Hepatocyte (in vitro differentiated cells): Measurements from ENCODE around the gene NUSAP1. TPM values are rescaled to one million over a fixed set of nuclear protein-coding genes. Genes with fewer than 3 reads are reported as not detected.
"Not testable (repeated sequence)": the region's sequence is repeated elsewhere in the genome, so short reads cannot be mapped to it uniquely, and the experiment has no call there.

Experiments
- DNase-seq: peaks from one replicate; pipeline ENCODE4 v3.0.0-alpha.2; 2016; ENCODE audit warnings: low spot score
- H2AFZ ChIP-seq: fragments of 200-600 bp; sonication (generic); 2 replicates; pipeline ENCODE4 v1.6.0; 2016; ENCODE audit warnings: antibody characterized with exemption, mild to moderate bottlenecking
- H3K27ac ChIP-seq: fragments of 200-600 bp; sonication (generic); 2 replicates; pipeline ENCODE4 v1.5.1; 2016; ENCODE audit warnings: mild to moderate bottlenecking
- H3K27me3 ChIP-seq: fragments of 200-600 bp; sonication (generic); 2 replicates; pipeline ENCODE4 v1.6.1; 2016
- H3K36me3 ChIP-seq: fragments of 200-600 bp; sonication (generic); replicated peaks from 2 replicates; pipeline ENCODE4 v1.5.1; 2016; ENCODE audit warnings: low read depth; ENCODE audit not compliant: insufficient read depth
- H3K4me1 ChIP-seq: fragments of 200-600 bp; sonication (generic); 2 replicates; pipeline ENCODE4 v1.5.1; 2016; ENCODE audit warnings: mild to moderate bottlenecking, moderate library complexity; ENCODE audit not compliant: insufficient read depth
- H3K4me2 ChIP-seq: fragments of 200-600 bp; sonication (generic); 2 replicates; pipeline ENCODE4 v1.6.0; 2016
- H3K4me3 ChIP-seq: fragments of 200-600 bp; sonication (generic); 2 replicates; pipeline ENCODE4 v1.5.1; 2016; ENCODE audit warnings: mild to moderate bottlenecking
- H3K79me2 ChIP-seq: fragments of 200-600 bp; sonication (generic); 2 replicates; pipeline ENCODE4 v1.6.0; 2017; ENCODE audit warnings: mild to moderate bottlenecking
- H3K9me2 ChIP-seq: fragments of 200-600 bp; sonication (generic); replicated peaks from 2 replicates; pipeline ENCODE4 v1.6.0; 2017; ENCODE audit warnings: mild to moderate bottlenecking; ENCODE audit not compliant: insufficient read depth
- H3K9me3 ChIP-seq: fragments of 200-600 bp; sonication (generic); 2 replicates; pipeline ENCODE4 v1.5.1; 2016; ENCODE audit warnings: low read depth, mild to moderate bottlenecking
- H4K20me1 ChIP-seq: fragments of 200-600 bp; sonication (generic); 2 replicates; pipeline ENCODE4 v1.6.0; 2016; ENCODE audit warnings: mild to moderate bottlenecking; ENCODE audit not compliant: insufficient read depth, poor library complexity, severe bottlenecking
- CTCF ChIP-seq: fragments of 200-600 bp; sonication (generic); IDR thresholded peaks from 2 replicates; pipeline ENCODE4 v1.5.1; 2016; ENCODE audit warnings: antibody characterized with exemption, mild to moderate bottlenecking; ENCODE audit not compliant: poor library complexity
- EZH2 ChIP-seq: fragments of 200-600 bp; sonication (generic); IDR thresholded peaks from 2 replicates; pipeline ENCODE4 v1.6.1; 2016; ENCODE audit warnings: antibody characterized with exemption, mild to moderate bottlenecking, borderline replicate concordance
- EZH2phosphoT487 ChIP-seq: fragments of 200-600 bp; sonication (generic); IDR thresholded peaks from one replicate; pipeline ENCODE4 v1.6.1; 2018; ENCODE audit warnings: antibody characterized with exemption, mild to moderate bottlenecking, low read depth, moderate library complexity; ENCODE audit not compliant: unreplicated experiment, severe bottlenecking
- WGBS: methylation state at CpG from one replicate; pipeline ENCODE4 v1.1.6; 2016; ENCODE audit warnings: low lambda C conversion rate; ENCODE audit errors: missing lambda C conversion rate; 5-methylcytosine and 5-hydroxymethylcytosine counted together
- polyA plus RNA-seq: library from polyadenylated mRNA; unstranded; fragments of >200 nt; fragmentation: Nextera tagmentation; extraction: Ambion mirVana; gene quantifications from 2 replicates; pipeline ENCODE4 v1.2.1, GENCODE V29; 2016
- total RNA-seq: library from RNA; depleted of rRNA; stranded (reverse); fragments of >200 nt; gene quantifications from 2 replicates; pipeline ENCODE4 v1.2.3, GENCODE V29; 2014

The NUSAP1 gene
- total and polyA plus RNA-seq, 2 experiments from 2014 or later = 26.6 to 29.2 TPM

- Histone ChIP-seq H3K4me3 (no peak overlapping the region), H3K4me1 (no peaks in the 10 kb centered on the region), H3K4me2 (no peak overlapping the region), H3K36me3 (no peaks in the 10 kb centered on the region), H3K9me3 (no peaks in the 10 kb centered on the region), H3K27me3 (no peaks in the 10 kb centered on the region), H3K9me2 (no peaks in the 10 kb centered on the region), H3K27ac (no peak overlapping the region), H4K20me1 (no peaks in the 10 kb centered on the region), H2AFZ (no peak overlapping the region), H3K79me2 (peaks cover 61% of the 10 kb centered on the region)
- no peak for DNase-seq
- no peak for TF ChIP-seq EZH2
- no peak for TF ChIP-seq CTCF
- no peak for TF ChIP-seq EZH2phosphoT487
- 100% methylated on average over 1 of the region's 1 CpG for WGBS
Observed at GRCh38 chr15:41288464-41288863, 44.2 kb upstream of the NUSAP1 start.

- Histone ChIP-seq H4K20me1 (no peaks in the 10 kb centered on the region), H3K4me3 (no peak overlapping the region), H3K4me2 (no peak overlapping the region), H3K9me2 (no peaks in the 10 kb centered on the region), H3K27ac (no peak overlapping the region), H2AFZ (no peak overlapping the region), H3K27me3 (no peaks in the 10 kb centered on the region), H3K9me3 (no peaks in the 10 kb centered on the region), H3K36me3 (no peaks in the 10 kb centered on the region), H3K79me2 (peaks cover 60% of the 10 kb centered on the region), H3K4me1 (no peaks in the 10 kb centered on the region)
- WGBS = 93% methylated on average over 2 of the region's 2 CpGs
- DNase-seq = no peak
- TF ChIP-seq EZH2 (no peak), EZH2phosphoT487 (no peak), CTCF (no peak)
Observed at GRCh38 chr15:41289953-41290352, 42.7 kb upstream of the NUSAP1 start.

- Histone ChIP-seq H3K4me2 (no peak overlapping the region), H2AFZ (no peak overlapping the region), H3K9me3 (no peaks in the 10 kb centered on the region), H3K4me1 (no peaks in the 10 kb centered on the region), H3K27ac (no peak overlapping the region), H3K9me2 (no peaks in the 10 kb centered on the region), H3K79me2 (peaks cover 55% of the 10 kb centered on the region), H4K20me1 (peaks cover 5% of the 10 kb centered on the region), H3K27me3 (no peaks in the 10 kb centered on the region), H3K4me3 (no peak overlapping the region), H3K36me3 (no peaks in the 10 kb centered on the region)
- 96% methylated on average over 9 of the region's 9 CpGs for WGBS
- no peak for DNase-seq
- TF ChIP-seq CTCF (no peak), EZH2phosphoT487 (no peak), EZH2 (no peak)
Observed at GRCh38 chr15:41291065-41291631, 41.5 kb upstream of the NUSAP1 start.

- Histone ChIP-seq H3K4me2 (no peak overlapping the region), H3K27ac (no peak overlapping the region), H3K27me3 (no peaks in the 10 kb centered on the region), H3K4me1 (no peaks in the 10 kb centered on the region), H3K79me2 (peaks cover 42% of the 10 kb centered on the region), H3K9me3 (no peaks in the 10 kb centered on the region), H3K9me2 (no peaks in the 10 kb centered on the region), H3K36me3 (no peaks in the 10 kb centered on the region), H3K4me3 (no peak overlapping the region), H4K20me1 (peaks cover 5% of the 10 kb centered on the region), H2AFZ (no peak overlapping the region)
- DNase-seq = no peak
- TF ChIP-seq EZH2 = no peak
- WGBS = 76% methylated on average over 1 of the region's 1 CpG
Observed at GRCh38 chr15:41292521-41292920, 40.2 kb upstream of the NUSAP1 start.

GRCh38 chr15:41301139-41301538, 31.5 kb upstream of the NUSAP1 start:
- H3K36me3 ChIP-seq, H3K9me2 ChIP-seq, H2AFZ ChIP-seq, H3K27me3 ChIP-seq, H4K20me1 ChIP-seq, H3K79me2 ChIP-seq, H3K9me3 ChIP-seq, H3K4me1 ChIP-seq, H3K27ac ChIP-seq, H3K4me3 ChIP-seq, DNase-seq, H3K4me2 ChIP-seq: not testable (repeated sequence)
- 98% methylated on average over 2 of the region's 2 CpGs for WGBS
